ENCODE results near the gene RPTOR.

Gene RPTOR

DNA sequence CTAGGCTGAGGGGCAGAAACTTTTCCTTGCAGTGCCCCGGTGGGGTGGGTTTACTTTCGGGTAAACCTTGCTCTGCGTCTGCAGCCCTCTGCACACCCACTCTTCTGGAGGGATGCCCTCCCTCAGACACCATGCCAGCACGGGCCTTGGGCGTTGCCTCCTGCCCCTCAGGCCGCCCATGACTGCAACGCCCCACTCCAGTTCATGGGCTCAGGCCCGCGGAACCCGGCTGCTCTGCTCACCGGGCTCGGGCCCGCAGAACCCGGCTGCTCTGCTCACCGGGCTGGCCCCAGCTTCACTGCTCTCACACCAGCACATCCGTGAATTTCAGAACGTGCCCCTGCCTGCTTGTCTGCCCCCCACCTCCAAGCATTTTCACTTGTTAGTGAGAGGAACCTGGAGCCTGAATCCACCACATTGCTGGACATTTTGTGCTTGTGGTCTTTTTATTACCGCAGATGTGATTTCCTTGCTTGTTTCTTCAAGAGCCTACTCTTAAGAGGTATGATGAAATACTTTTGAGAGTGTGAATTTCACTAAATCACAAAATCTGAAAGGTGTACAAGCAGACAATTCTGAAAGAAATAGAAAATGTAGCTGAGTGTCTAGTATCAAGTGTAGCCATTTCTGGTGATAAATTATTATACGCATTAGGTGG lies 130.9 kb downstream of the RPTOR start:
- H3K79me2 ChIP-seq (ENCODE audit: insufficient read depth, low read length): no peaks in the 10 kb centered on the region

DNA sequence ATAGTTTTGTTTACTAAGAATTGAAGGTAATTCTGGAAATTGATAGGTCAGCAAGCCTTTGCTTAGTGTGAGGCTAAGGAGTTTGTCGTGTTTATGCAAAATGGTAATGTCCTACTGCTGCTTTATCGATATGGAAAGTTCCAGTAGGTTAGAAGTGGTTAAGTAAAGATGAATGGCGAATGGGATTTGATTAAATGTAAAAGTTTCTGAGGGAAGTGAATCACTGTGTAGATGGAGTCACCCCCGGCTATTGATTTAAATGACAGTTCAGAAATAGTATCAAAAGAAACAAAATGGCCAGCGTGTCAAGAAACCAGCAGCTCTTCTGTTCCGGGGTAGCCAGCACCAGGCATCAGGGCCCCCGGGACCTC lies 131.4 kb downstream of the RPTOR start:
- Histone ChIP-seq H4K20me1 (ENCODE audit: insufficient read depth, low read length) (no peaks in the 10 kb centered on the region), H3K9me3 (ENCODE audit: low read length) (no peaks in the 10 kb centered on the region), H3K9ac (ENCODE audit: low read length) (no peak overlapping the region), H3F3A (ENCODE audit: insufficient read depth, low read length) (peaks cover 8% of the 10 kb centered on the region; the same call in 1 of the 2 replicates), H3K27ac (ENCODE audit: low read depth, low read length, poor library complexity, severe bottlenecking) (no peak overlapping the region), H2AFZ (ENCODE audit: low read length) (no peak overlapping the region), H3K79me2 (ENCODE audit: insufficient read depth, low read length) (no peaks in the 10 kb centered on the region), H3K36me3 (ENCODE audit: insufficient read depth, low read length) (peaks cover 13% of the 10 kb centered on the region; the same call in 1 of the 2 replicates), H3K4me3 (ENCODE audit: low read depth, low read length, poor library complexity, severe bottlenecking) (no peak overlapping the region), H3K4me1 (ENCODE audit: insufficient read depth, low read length, severe bottlenecking) (peaks cover 33% of the 10 kb centered on the region), H3K9me2 (ENCODE audit: low read depth, low read length) (no peaks in the 10 kb centered on the region), H3K27me3 (ENCODE audit: insufficient read depth, low read length) (no peaks in the 10 kb centered on the region), H3K4me2 (ENCODE audit: low read length) (no peak overlapping the region)
- no peak for TF ChIP-seq EZH2 (IDR thresholded peaks at IDR 0.05; ENCODE audit: borderline replicate concordance, low read length)
- TF ChIP-seq, protein P1, sequence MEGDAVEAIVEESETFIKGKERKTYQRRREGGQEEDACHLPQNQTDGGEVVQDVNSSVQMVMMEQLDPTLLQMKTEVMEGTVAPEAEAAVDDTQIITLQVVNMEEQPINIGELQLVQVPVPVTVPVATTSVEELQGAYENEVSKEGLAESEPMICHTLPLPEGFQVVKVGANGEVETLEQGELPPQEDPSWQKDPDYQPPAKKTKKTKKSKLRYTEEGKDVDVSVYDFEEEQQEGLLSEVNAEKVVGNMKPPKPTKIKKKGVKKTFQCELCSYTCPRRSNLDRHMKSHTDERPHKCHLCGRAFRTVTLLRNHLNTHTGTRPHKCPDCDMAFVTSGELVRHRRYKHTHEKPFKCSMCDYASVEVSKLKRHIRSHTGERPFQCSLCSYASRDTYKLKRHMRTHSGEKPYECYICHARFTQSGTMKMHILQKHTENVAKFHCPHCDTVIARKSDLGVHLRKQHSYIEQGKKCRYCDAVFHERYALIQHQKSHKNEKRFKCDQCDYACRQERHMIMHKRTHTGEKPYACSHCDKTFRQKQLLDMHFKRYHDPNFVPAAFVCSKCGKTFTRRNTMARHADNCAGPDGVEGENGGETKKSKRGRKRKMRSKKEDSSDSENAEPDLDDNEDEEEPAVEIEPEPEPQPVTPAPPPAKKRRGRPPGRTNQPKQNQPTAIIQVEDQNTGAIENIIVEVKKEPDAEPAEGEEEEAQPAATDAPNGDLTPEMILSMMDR (IDR thresholded peaks at IDR 0.05; ENCODE audit: low read length): no peak

More for the DNA sequence above, 130.9 kb downstream of the RPTOR start:
- Histone ChIP-seq H3K9me3 (ENCODE audit: low read length) (no peaks in the 10 kb centered on the region), H3K4me2 (ENCODE audit: low read length) (no peak overlapping the region), H3K4me1 (ENCODE audit: insufficient read depth, low read length, severe bottlenecking) (peaks cover 33% of the 10 kb centered on the region), H3K9me2 (ENCODE audit: low read depth, low read length) (no peaks in the 10 kb centered on the region), H3K36me3 (ENCODE audit: insufficient read depth, low read length) (peaks cover 13% of the 10 kb centered on the region; the same call in 1 of the 2 replicates), H3K27me3 (ENCODE audit: insufficient read depth, low read length) (no peaks in the 10 kb centered on the region), H3K9ac (ENCODE audit: low read length) (no peak overlapping the region), H3K27ac (ENCODE audit: low read depth, low read length, poor library complexity, severe bottlenecking) (no peak overlapping the region), H3F3A (ENCODE audit: insufficient read depth, low read length) (peaks cover 8% of the 10 kb centered on the region; the same call in 1 of the 2 replicates), H4K20me1 (ENCODE audit: insufficient read depth, low read length) (no peaks in the 10 kb centered on the region), H3K4me3 (ENCODE audit: low read depth, low read length, poor library complexity, severe bottlenecking) (no peak overlapping the region), H2AFZ (ENCODE audit: low read length) (no peak overlapping the region)
- TF ChIP-seq, protein P1 (IDR thresholded peaks at IDR 0.05; ENCODE audit: low read length): no peak
- TF ChIP-seq EZH2 (IDR thresholded peaks at IDR 0.05; ENCODE audit: borderline replicate concordance, low read length): no peak

DNA sequence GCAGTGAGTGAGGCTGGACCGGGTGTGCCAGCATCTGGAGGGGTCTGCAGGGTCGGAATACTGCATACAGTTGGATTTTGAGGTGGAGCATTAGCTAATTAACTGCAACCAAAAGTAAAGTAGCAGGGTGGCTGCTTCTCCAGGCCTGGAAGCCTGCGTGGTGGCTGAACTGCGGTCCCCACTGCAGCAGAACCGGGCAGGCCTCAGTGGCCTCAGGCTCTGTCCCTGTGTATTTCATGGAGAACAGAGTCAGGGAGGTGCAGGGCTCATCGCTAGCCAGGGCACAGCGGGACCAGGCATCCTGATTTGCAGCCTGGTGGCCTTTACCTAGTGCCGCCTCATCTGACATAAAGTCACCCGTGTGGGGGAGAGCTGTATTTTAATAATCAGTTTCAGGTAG lies 131.9 kb downstream of the RPTOR start:
- TF ChIP-seq, protein P1 (IDR thresholded peaks at IDR 0.05; ENCODE audit: low read length): no peak
- no peak for TF ChIP-seq EZH2 (IDR thresholded peaks at IDR 0.05; ENCODE audit: borderline replicate concordance, low read length)
- H4K20me1 ChIP-seq (ENCODE audit: insufficient read depth, low read length): no peaks in the 10 kb centered on the region
- H2AFZ ChIP-seq (ENCODE audit: low read length): no peak overlapping the region
- H3K79me2 ChIP-seq (ENCODE audit: insufficient read depth, low read length): no peaks in the 10 kb centered on the region
- no peak overlapping the region for H3K9ac ChIP-seq (ENCODE audit: low read length)
- H3K4me1 ChIP-seq (ENCODE audit: insufficient read depth, low read length, severe bottlenecking): peaks cover 33% of the 10 kb centered on the region
- peaks cover 8% of the 10 kb centered on the region; the same call in 1 of the 2 replicates for H3F3A ChIP-seq (ENCODE audit: insufficient read depth, low read length)
- no peaks in the 10 kb centered on the region for H3K9me2 ChIP-seq (ENCODE audit: low read depth, low read length)
- no peaks in the 10 kb centered on the region for H3K9me3 ChIP-seq (ENCODE audit: low read length)
- no peak overlapping the region for H3K27ac ChIP-seq (ENCODE audit: low read depth, low read length, poor library complexity, severe bottlenecking)
- peaks cover 8% of the 10 kb centered on the region; the same call in 1 of the 2 replicates for H3K36me3 ChIP-seq (ENCODE audit: insufficient read depth, low read length)
- H3K27me3 ChIP-seq (ENCODE audit: insufficient read depth, low read length): no peaks in the 10 kb centered on the region
- no peak overlapping the region for H3K4me3 ChIP-seq (ENCODE audit: low read depth, low read length, poor library complexity, severe bottlenecking)
- H3K4me2 ChIP-seq (ENCODE audit: low read length): no peak overlapping the region

Measured in OCI-LY1 (cell line).